Sigmoid colon (tissue), 4 donors: ENCODE results near the gene PDRG1.

Experiments
- CTCF ChIP-seq, 4 experiments: fragments of 450-650 bp in 3 of 4; fragments of 200-600 bp in 1 of 4; IDR thresholded peaks; one replicate each; pipeline ENCODE4 v1.5.1; 2016 to 2019; ENCODE audit warnings: antibody characterized with exemption in 4 of 4, mild to moderate bottlenecking in 3 of 4, moderate library complexity in 2 of 4
- EP300 ChIP-seq, 4 donors: sonication (generic); formaldehyde crosslinking; IDR thresholded peaks; one replicate each; pipeline ENCODE4 v1.6.1; 2017; ENCODE audit warnings: antibody characterized with exemption in 4 of 4
- POLR2AphosphoS5 ChIP-seq, 4 donors: sonication (generic); formaldehyde crosslinking; IDR thresholded peaks; one replicate each; pipeline ENCODE4 v1.6.1; 2017; ENCODE audit warnings: antibody characterized with exemption in 4 of 4

- no peak for TF ChIP-seq CTCF (IDR thresholded peaks at IDR 0.05)
- no peak for TF ChIP-seq POLR2AphosphoS5 (IDR thresholded peaks at IDR 0.05)
- TF ChIP-seq EP300 (IDR thresholded peaks at IDR 0.05), result no peak
Observed at GRCh38 chr20:31934491-31934890, 17.4 kb downstream of the PDRG1 start.
